Tibial nerve (tissue), 4 donors: ENCODE measurements around the gene CEBPA.

Experiments
- EP300 ChIP-seq, 2 donors: sonication (generic); formaldehyde crosslinking; IDR thresholded peaks; one replicate each; pipeline ENCODE4 v1.6.1; 2017; ENCODE audit warnings: antibody characterized with exemption in 2 of 2, mild to moderate bottlenecking in 1 of 2
- POLR2A ChIP-seq, 2 donors: fragments of 450-650 bp; IDR thresholded peaks; one replicate each; pipeline ENCODE4 v1.6.1; 2017; ENCODE audit warnings: antibody characterized with exemption in 2 of 2, mild to moderate bottlenecking in 2 of 2, moderate library complexity in 2 of 2
- TF ChIP-seq, protein P1 (sequence below), 5 experiments: fragments of 200-600 bp in 3 of 5; fragments of 450-650 bp in 2 of 5; sonication (generic) in 3 of 5; IDR thresholded peaks; one replicate each; pipeline ENCODE4 v1.5.1; 2016 to 2019; ENCODE audit warnings: antibody characterized with exemption in 5 of 5, mild to moderate bottlenecking in 3 of 5, moderate library complexity in 2 of 5

- TF ChIP-seq, protein P1, sequence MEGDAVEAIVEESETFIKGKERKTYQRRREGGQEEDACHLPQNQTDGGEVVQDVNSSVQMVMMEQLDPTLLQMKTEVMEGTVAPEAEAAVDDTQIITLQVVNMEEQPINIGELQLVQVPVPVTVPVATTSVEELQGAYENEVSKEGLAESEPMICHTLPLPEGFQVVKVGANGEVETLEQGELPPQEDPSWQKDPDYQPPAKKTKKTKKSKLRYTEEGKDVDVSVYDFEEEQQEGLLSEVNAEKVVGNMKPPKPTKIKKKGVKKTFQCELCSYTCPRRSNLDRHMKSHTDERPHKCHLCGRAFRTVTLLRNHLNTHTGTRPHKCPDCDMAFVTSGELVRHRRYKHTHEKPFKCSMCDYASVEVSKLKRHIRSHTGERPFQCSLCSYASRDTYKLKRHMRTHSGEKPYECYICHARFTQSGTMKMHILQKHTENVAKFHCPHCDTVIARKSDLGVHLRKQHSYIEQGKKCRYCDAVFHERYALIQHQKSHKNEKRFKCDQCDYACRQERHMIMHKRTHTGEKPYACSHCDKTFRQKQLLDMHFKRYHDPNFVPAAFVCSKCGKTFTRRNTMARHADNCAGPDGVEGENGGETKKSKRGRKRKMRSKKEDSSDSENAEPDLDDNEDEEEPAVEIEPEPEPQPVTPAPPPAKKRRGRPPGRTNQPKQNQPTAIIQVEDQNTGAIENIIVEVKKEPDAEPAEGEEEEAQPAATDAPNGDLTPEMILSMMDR (IDR thresholded peaks at IDR 0.05) = no peak
- no peak for TF ChIP-seq POLR2A (IDR thresholded peaks at IDR 0.05)
- no peak for TF ChIP-seq EP300 (IDR thresholded peaks at IDR 0.05)
These were observed 15.2 kb upstream of the CEBPA start for GRCh38 chr19:33317517-33317916.
